ENCODE data around the gene RAD51D.
"Not testable (repeated sequence)": the region's sequence is repeated elsewhere in the genome, so short reads cannot be mapped to it uniquely, and the experiment has no call there.

Gene RAD51D

GRCh38 chr17:35052780-35053179 lies 66.9 kb downstream of the RAD51D start:
- peaks cover 16 to 23% of the 10 kb centered on the region in 2 donors for H3K4me1 ChIP-seq (ENCODE audit: control insufficient read depth in 2 of 2, insufficient read depth in 2 of 2, low read length in 2 of 2)
- H3K4me3 ChIP-seq (ENCODE audit: low read length in 2 of 2), result no peak overlapping the region
- no peaks in the 10 kb centered on the region for H3K27me3 ChIP-seq (ENCODE audit: control insufficient read depth in 2 of 2, insufficient read depth in 2 of 2, low read length in 2 of 2)
- H3K9me3 ChIP-seq (ENCODE audit: control insufficient read depth in 2 of 2, low read length in 2 of 2), result no peaks in the 10 kb centered on the region
- peak overlapping the region in 1 of 2 donors; percentile 78 for H3K27ac ChIP-seq (ENCODE audit: low read depth in 2 of 2, low read length in 2 of 2)
- no peaks in the 10 kb centered on the region for H3K36me3 ChIP-seq (ENCODE audit: control insufficient read depth in 2 of 2, insufficient read depth in 2 of 2, low read length in 2 of 2)
- H3K9ac ChIP-seq (ENCODE audit: low read depth in 1 of 2, low read length in 2 of 2), result no peak overlapping the region

DNA sequence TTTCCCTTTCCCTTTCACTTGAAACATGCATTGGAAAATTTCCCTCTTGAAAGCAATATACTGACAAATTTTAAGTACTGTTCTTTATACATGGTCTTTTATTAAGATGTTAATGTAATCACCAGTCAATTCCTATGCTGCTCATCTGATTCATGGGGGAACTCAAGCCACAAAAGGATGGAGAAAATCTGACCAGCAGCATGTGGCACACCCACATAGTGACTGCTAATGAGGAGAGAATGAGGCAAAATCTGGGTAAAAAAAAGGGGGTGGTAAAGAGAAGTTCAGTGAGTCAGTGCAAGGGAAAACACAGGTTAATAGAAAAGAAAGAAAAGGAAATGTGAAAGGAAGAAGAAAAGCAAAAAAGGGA lies 67.4 kb downstream of the RAD51D start:
- Histone ChIP-seq H3K9ac (ENCODE audit: low read depth in 1 of 2, low read length in 2 of 2) (no peak overlapping the region), H3K4me1 (ENCODE audit: control insufficient read depth in 2 of 2, insufficient read depth in 2 of 2, low read length in 2 of 2) (peaks cover 16 to 23% of the 10 kb centered on the region in 2 donors)

GRCh38 chr17:35051579-35052240 lies 68.0 kb downstream of the RAD51D start:
- peaks cover 18 to 26% of the 10 kb centered on the region in 2 donors for H3K4me1 ChIP-seq (ENCODE audit: control insufficient read depth in 2 of 2, insufficient read depth in 2 of 2, low read length in 2 of 2)
- H3K9ac ChIP-seq (ENCODE audit: low read depth in 1 of 2, low read length in 2 of 2), result peak overlapping the region; percentile 2 to 5
- H3K4me3 ChIP-seq (ENCODE audit: low read length in 2 of 2), result peak overlapping the region in 1 of 2 donors; percentile 55
- H3K9me3 ChIP-seq (ENCODE audit: control insufficient read depth in 2 of 2, low read length in 2 of 2), result no peaks in the 10 kb centered on the region
- H3K27ac ChIP-seq (ENCODE audit: low read depth in 2 of 2, low read length in 2 of 2), result peak overlapping the region; percentile 77 to 78
- no peaks in the 10 kb centered on the region for H3K27me3 ChIP-seq (ENCODE audit: control insufficient read depth in 2 of 2, insufficient read depth in 2 of 2, low read length in 2 of 2)
- no peaks in the 10 kb centered on the region for H3K36me3 ChIP-seq (ENCODE audit: control insufficient read depth in 2 of 2, insufficient read depth in 2 of 2, low read length in 2 of 2)

More for the DNA sequence above, 67.4 kb downstream of the RAD51D start:
- Histone ChIP-seq H3K36me3 (ENCODE audit: control insufficient read depth in 2 of 2, insufficient read depth in 2 of 2, low read length in 2 of 2) (no peaks in the 10 kb centered on the region), H3K4me3 (ENCODE audit: low read length in 2 of 2) (peak overlapping the region in 1 of 2 donors; percentile 34), H3K9me3 (ENCODE audit: control insufficient read depth in 2 of 2, low read length in 2 of 2) (no peaks in the 10 kb centered on the region), H3K27ac (ENCODE audit: low read depth in 2 of 2, low read length in 2 of 2) (peak overlapping the region; percentile 77 to 78), H3K27me3 (ENCODE audit: control insufficient read depth in 2 of 2, insufficient read depth in 2 of 2, low read length in 2 of 2) (no peaks in the 10 kb centered on the region)

DNA sequence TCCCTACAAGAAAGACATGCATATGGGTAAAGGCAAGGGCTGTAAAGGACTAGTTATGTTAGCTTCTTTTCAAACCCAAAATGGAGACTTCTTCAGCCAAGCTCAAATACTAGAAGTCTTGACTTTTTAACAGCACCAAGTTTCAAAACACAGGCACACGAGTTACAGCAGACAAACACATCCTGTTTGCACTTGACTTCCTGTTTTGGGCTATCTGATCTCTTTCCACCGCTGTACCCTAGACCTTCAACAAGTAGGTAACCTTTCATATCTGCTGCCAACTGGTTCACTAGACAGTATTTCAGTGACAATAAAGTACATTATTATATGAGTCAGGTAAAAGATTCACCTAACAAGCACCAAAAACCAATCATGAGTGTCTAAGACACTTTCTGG lies 68.5 kb downstream of the RAD51D start:
- H3K27me3 ChIP-seq (ENCODE audit: control insufficient read depth in 2 of 2, insufficient read depth in 2 of 2, low read length in 2 of 2), result no peaks in the 10 kb centered on the region
- no peaks in the 10 kb centered on the region for H3K9me3 ChIP-seq (ENCODE audit: control insufficient read depth in 2 of 2, low read length in 2 of 2)
- peak overlapping the region in 1 of 2 donors; percentile 26 for H3K9ac ChIP-seq (ENCODE audit: low read depth in 1 of 2, low read length in 2 of 2)
- peak overlapping the region; percentile 77 to 78 for H3K27ac ChIP-seq (ENCODE audit: low read depth in 2 of 2, low read length in 2 of 2)
- peaks cover 23 to 30% of the 10 kb centered on the region in 2 donors for H3K4me1 ChIP-seq (ENCODE audit: control insufficient read depth in 2 of 2, insufficient read depth in 2 of 2, low read length in 2 of 2)
- H3K4me3 ChIP-seq (ENCODE audit: low read length in 2 of 2), result peak overlapping the region in 1 of 2 donors; percentile 55
- H3K36me3 ChIP-seq (ENCODE audit: control insufficient read depth in 2 of 2, insufficient read depth in 2 of 2, low read length in 2 of 2), result no peaks in the 10 kb centered on the region

GRCh38 chr17:35050170-35050569 lies 69.5 kb downstream of the RAD51D start:
- no peaks in the 10 kb centered on the region for H3K27me3 ChIP-seq (ENCODE audit: control insufficient read depth in 2 of 2, insufficient read depth in 2 of 2, low read length in 2 of 2)
- H3K9me3 ChIP-seq (ENCODE audit: control insufficient read depth in 2 of 2, low read length in 2 of 2), result no peaks in the 10 kb centered on the region
- no peak overlapping the region for H3K9ac ChIP-seq (ENCODE audit: low read depth in 1 of 2, low read length in 2 of 2)
- H3K4me1 ChIP-seq (ENCODE audit: control insufficient read depth in 2 of 2, insufficient read depth in 2 of 2, low read length in 2 of 2), result peaks cover 30 to 36% of the 10 kb centered on the region in 2 donors
- H3K4me3 ChIP-seq (ENCODE audit: low read length in 2 of 2), result no peak overlapping the region
- H3K27ac ChIP-seq (ENCODE audit: low read depth in 2 of 2, low read length in 2 of 2), result peak overlapping the region in 1 of 2 donors; percentile 78
- H3K36me3 ChIP-seq (ENCODE audit: control insufficient read depth in 2 of 2, insufficient read depth in 2 of 2, low read length in 2 of 2), result no peaks in the 10 kb centered on the region

- H3K36me3 ChIP-seq (ENCODE audit: control insufficient read depth in 2 of 2, insufficient read depth in 2 of 2, low read length in 2 of 2), result no peaks in the 10 kb centered on the region
- H3K9me3 ChIP-seq (ENCODE audit: control insufficient read depth in 2 of 2, low read length in 2 of 2), result no peaks in the 10 kb centered on the region
- no peak overlapping the region for H3K9ac ChIP-seq (ENCODE audit: low read depth in 1 of 2, low read length in 2 of 2)
- H3K4me3 ChIP-seq (ENCODE audit: low read length in 2 of 2), result no peak overlapping the region
- H3K27me3 ChIP-seq (ENCODE audit: control insufficient read depth in 2 of 2, insufficient read depth in 2 of 2, low read length in 2 of 2), result no peaks in the 10 kb centered on the region
- H3K27ac ChIP-seq (ENCODE audit: low read depth in 2 of 2, low read length in 2 of 2), result no peak overlapping the region
- H3K4me1 ChIP-seq (ENCODE audit: control insufficient read depth in 2 of 2, insufficient read depth in 2 of 2, low read length in 2 of 2), result peaks cover 33 to 39% of the 10 kb centered on the region in 2 donors
Observed at GRCh38 chr17:35048685-35049379, 70.8 kb downstream of the RAD51D start.

DNA sequence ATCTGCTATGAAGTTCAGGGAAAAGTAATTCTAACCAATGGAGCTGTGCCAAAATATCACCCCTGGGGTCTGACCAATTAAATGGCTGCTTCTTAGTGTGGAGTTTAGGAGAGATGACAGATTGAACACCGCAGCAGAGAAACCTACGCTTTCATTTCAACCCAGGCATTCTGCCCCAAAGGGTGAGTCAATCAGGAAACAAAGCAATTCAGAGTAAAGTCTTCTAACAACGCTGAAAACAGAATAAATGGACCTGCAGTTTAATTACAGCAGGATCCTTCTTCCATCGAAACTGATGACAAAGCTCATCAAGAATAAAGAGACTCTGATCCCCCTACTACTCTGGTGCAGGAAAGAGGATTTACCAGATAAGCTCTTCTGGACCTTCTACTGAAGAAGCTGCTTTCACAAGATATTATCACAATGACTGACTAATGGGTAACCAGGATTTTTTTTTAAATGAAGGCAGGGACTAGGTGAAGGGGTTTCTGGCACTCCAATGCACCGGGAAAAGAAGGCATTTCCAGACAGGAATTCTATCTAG lies 72.8 kb downstream of the RAD51D start:
- Histone ChIP-seq H3K9me3 (ENCODE audit: control insufficient read depth in 2 of 2, low read length in 2 of 2) (no peaks in the 10 kb centered on the region), H3K4me1 (ENCODE audit: control insufficient read depth in 2 of 2, insufficient read depth in 2 of 2, low read length in 2 of 2) (peaks cover 26 to 31% of the 10 kb centered on the region in 2 donors), H3K27me3 (ENCODE audit: control insufficient read depth in 2 of 2, insufficient read depth in 2 of 2, low read length in 2 of 2) (no peaks in the 10 kb centered on the region), H3K36me3 (ENCODE audit: control insufficient read depth in 2 of 2, insufficient read depth in 2 of 2, low read length in 2 of 2) (no peaks in the 10 kb centered on the region), H3K27ac (ENCODE audit: low read depth in 2 of 2, low read length in 2 of 2) (peak overlapping the region; percentile 17 to 55), H3K4me3 (ENCODE audit: low read length in 2 of 2) (peak overlapping the region; percentile 39 to 42), H3K9ac (ENCODE audit: low read depth in 1 of 2, low read length in 2 of 2) (peak overlapping the region; percentile 26 to 28)

DNA sequence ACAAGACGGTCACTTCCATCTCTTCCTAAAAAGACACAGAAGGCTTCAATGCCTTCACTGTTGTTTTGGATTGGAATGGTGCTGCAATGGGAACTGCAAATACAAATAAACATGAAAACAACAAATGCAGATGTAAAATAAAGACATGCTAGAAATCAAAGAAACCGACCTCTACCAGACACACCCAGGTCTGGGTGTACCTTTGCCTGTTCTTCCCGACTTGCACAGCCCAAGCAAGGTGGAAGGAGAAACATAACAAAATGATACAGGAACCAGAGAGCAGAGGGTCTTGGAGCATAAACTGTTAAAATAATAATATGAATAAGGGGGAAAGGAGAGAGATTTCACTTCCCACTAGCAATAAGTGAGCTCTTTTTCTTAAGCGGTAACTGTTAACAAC lies 73.4 kb downstream of the RAD51D start:
- H3K9me3 ChIP-seq (ENCODE audit: control insufficient read depth in 2 of 2, low read length in 2 of 2), result no peaks in the 10 kb centered on the region
- H3K27ac ChIP-seq (ENCODE audit: low read depth in 2 of 2, low read length in 2 of 2), result peak overlapping the region; percentile 17 to 55
- H3K36me3 ChIP-seq (ENCODE audit: control insufficient read depth in 2 of 2, insufficient read depth in 2 of 2, low read length in 2 of 2), result no peaks in the 10 kb centered on the region
- H3K4me3 ChIP-seq (ENCODE audit: low read length in 2 of 2), result peak overlapping the region; percentile 39 to 42
- H3K27me3 ChIP-seq (ENCODE audit: control insufficient read depth in 2 of 2, insufficient read depth in 2 of 2, low read length in 2 of 2), result no peaks in the 10 kb centered on the region
- peak overlapping the region; percentile 26 to 27 for H3K9ac ChIP-seq (ENCODE audit: low read depth in 1 of 2, low read length in 2 of 2)
- H3K4me1 ChIP-seq (ENCODE audit: control insufficient read depth in 2 of 2, insufficient read depth in 2 of 2, low read length in 2 of 2), result peaks cover 24 to 27% of the 10 kb centered on the region in 2 donors

- not testable (repeated sequence) for H3K36me3 ChIP-seq (ENCODE audit: control insufficient read depth in 2 of 2, insufficient read depth in 2 of 2, low read length in 2 of 2); H3K9ac ChIP-seq (ENCODE audit: low read depth in 1 of 2, low read length in 2 of 2); H3K9me3 ChIP-seq (ENCODE audit: control insufficient read depth in 2 of 2, low read length in 2 of 2); H3K27me3 ChIP-seq (ENCODE audit: control insufficient read depth in 2 of 2, insufficient read depth in 2 of 2, low read length in 2 of 2); H3K4me3 ChIP-seq (ENCODE audit: low read length in 2 of 2)
- Histone ChIP-seq H3K4me1 (ENCODE audit: control insufficient read depth in 2 of 2, insufficient read depth in 2 of 2, low read length in 2 of 2) (peaks cover 19 to 20% of the 10 kb centered on the region in 2 donors), H3K27ac (ENCODE audit: low read depth in 2 of 2, low read length in 2 of 2) (peak overlapping the region in 1 of 2 donors; percentile 5)
Observed at GRCh38 chr17:35045458-35045979, 74.1 kb downstream of the RAD51D start.

GRCh38 chr17:35044181-35044580 lies 75.5 kb downstream of the RAD51D start:
- Histone ChIP-seq H3K4me1 (ENCODE audit: control insufficient read depth in 2 of 2, insufficient read depth in 2 of 2, low read length in 2 of 2) (peaks cover 18 to 19% of the 10 kb centered on the region in 2 donors), H3K9ac (ENCODE audit: low read depth in 1 of 2, low read length in 2 of 2) (no peak overlapping the region), H3K9me3 (ENCODE audit: control insufficient read depth in 2 of 2, low read length in 2 of 2) (no peaks in the 10 kb centered on the region), H3K27ac (ENCODE audit: low read depth in 2 of 2, low read length in 2 of 2) (no peak overlapping the region), H3K4me3 (ENCODE audit: low read length in 2 of 2) (no peak overlapping the region), H3K27me3 (ENCODE audit: control insufficient read depth in 2 of 2, insufficient read depth in 2 of 2, low read length in 2 of 2) (no peaks in the 10 kb centered on the region), H3K36me3 (ENCODE audit: control insufficient read depth in 2 of 2, insufficient read depth in 2 of 2, low read length in 2 of 2) (no peaks in the 10 kb centered on the region)

Data from mucosa of rectum (tissue), 2 donors.